Heart left ventricle (tissue), 13 donors: ENCODE results near the gene ZBTB26.

Experiments used
- CTCF ChIP-seq, 12 donors: fragments of 200-600 bp; sonication (generic) in 4 of 12; IDR thresholded peaks; one replicate each; pipeline versions ENCODE4 v1.5.0 to v1.8.0; 2018 to 2022; ENCODE audit warnings: antibody characterized with exemption in 12 of 12, mild to moderate bottlenecking in 5 of 12
- POLR2A ChIP-seq, 2 donors: fragments of 450-650 bp; IDR thresholded peaks; one replicate each; pipeline ENCODE4 v1.6.1; 2017; ENCODE audit warnings: antibody characterized with exemption in 2 of 2, mild to moderate bottlenecking in 2 of 2, moderate library complexity in 2 of 2
- donor health status: ischemic (EF 13 %, LVEDD 7.1; RV severe dilation, severe dysfunction).
- donor health status: DM: no; HTN: yes; CAD: no.
- donor health status: DM: no; HTN: no; CAD: no.
- donor health status: ischemic (EF 25% LVEDD 6.9; RV normal size, moderate dysfunction).
- donor health status: ischemic (EF 25% LVEDD 5.7; RV mildly dilated, moderate dysfunction).
- donor health status: ischemic (EF 35%, LVEDD 5.7; RV mildly dilated, moderate dysfunction).
- donor health status: nonischemic (EF 11% LVEDD 7.7; RV severe dilation, severe dysfunction).
- donor health status: DM: yes; HTN: yes; CAD: no.
- donor health status: PGD.
- donor health status: ischemic (EF 29% LVEDD 5.4; RV normal size, mild dysfunction).
- donor health status: nonischemic (EF 23%, LVEDD 6.1; RV moderate dilation, normal function).

DNA sequence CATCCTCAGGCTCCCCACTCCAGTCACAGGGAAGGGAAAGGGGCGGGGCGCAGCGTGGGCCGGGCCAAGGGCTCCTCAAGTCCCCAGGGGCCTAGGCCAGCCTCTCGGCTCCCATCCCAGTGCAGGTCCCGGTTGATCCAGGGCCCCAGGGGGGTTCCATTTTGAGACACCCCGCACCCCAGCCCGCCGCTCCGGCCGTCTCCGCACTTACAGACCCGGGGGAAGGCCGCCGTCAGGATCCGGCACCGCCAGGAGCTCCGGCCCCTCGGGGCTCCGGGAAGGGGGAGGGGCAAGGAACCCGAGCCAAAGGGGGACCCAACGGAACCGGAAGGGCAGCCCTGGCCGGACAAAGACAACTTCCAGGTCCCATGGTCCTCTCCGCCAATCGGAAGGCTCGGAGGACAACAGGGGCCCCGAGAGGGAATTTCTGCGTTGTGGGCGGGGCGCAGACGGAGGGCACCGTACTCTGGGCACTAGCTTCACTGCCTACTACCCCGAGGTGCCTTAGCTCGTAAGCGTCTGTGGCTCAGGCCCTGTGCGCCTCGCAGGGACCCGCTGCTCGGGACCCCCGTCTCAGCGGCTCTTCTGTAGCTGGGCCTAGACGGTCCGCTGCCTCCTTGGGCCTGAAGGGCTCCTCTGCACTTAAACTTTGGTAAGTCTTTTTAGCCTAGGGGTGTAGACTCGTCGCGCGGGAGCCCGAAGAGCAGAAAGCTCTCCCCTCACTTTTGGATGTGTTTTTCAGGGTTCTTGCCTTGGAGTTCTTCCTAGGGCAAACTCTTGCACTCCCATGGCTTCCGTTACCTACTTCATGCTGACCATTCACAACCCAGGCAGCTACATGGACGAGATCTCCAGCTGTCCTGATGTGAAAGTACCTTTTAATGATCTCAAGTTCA is at the start of gene ZBTB26:
- TF ChIP-seq CTCF (IDR thresholded peaks at IDR 0.05) (no peak), POLR2A (IDR thresholded peaks at IDR 0.05) (peak in 1 of 2 donors; percentile 71)
